ENCODE measurements around the gene NFILZ. TPM values are rescaled to one million over a fixed set of nuclear protein-coding genes. Genes with fewer than 3 reads are reported as not detected.

The NFILZ gene
- total RNA-seq, 1 donor from 2014 or later = not detected

GRCh38 chr19:8638078-8638619 lies 7.7 kb downstream of the NFILZ start:
- Mint-ChIP-seq H3K4me3 (no peak overlapping the region), H3K27ac (peak overlapping the region; percentile 89), H3K4me1 (peaks cover 5% of the 10 kb centered on the region), H3K9me3 (peaks cover 6% of the 10 kb centered on the region), H3K36me3 (no peaks in the 10 kb centered on the region), H3K27me3 (ENCODE audit: insufficient read depth, low read depth) (peaks cover 12% of the 10 kb centered on the region)
- no peak overlapping the region for H2AFZ ChIP-seq (replicated peaks)
- H3K4me2 ChIP-seq = no peak overlapping the region
- H3K27ac ChIP-seq = no peak overlapping the region
- no peaks in the 10 kb centered on the region for H3K79me2 ChIP-seq (ENCODE audit: low read depth)
- H3K36me3 ChIP-seq = no peaks in the 10 kb centered on the region
- no peaks in the 10 kb centered on the region for H3K27me3 ChIP-seq
- H4K20me1 ChIP-seq (ENCODE audit: low read depth) = no peaks in the 10 kb centered on the region
- peaks cover 5% of the 10 kb centered on the region for H3K4me1 ChIP-seq
- H3K4me3 ChIP-seq = no peak overlapping the region
- no peak overlapping the region for H3K9ac ChIP-seq
- no peaks in the 10 kb centered on the region for H3K9me3 ChIP-seq (ENCODE audit: low read depth)
- no peak for TF ChIP-seq EZH2phosphoT487 (IDR thresholded peaks at IDR 0.05)
- TF ChIP-seq EZH2 (IDR thresholded peaks at IDR 0.05) = no peak
- TF ChIP-seq CTCF (IDR thresholded peaks at IDR 0.05) = no peak
- DNase-seq (ENCODE audit: low spot score) = no peak
- peaks cover 15% of the 10 kb centered on the region for H3F3A ChIP-seq (ENCODE audit: low read depth)

GRCh38 chr19:8639821-8640401 lies 9.5 kb downstream of the NFILZ start:
- Mint-ChIP-seq H3K27me3 (ENCODE audit: insufficient read depth, low read depth) (peaks cover 11% of the 10 kb centered on the region), H3K4me3 (peak overlapping the region; percentile 75), H3K4me1 (peaks cover 5% of the 10 kb centered on the region), H3K9me3 (peaks cover 6% of the 10 kb centered on the region), H3K27ac (no peak overlapping the region), H3K36me3 (no peaks in the 10 kb centered on the region)
- H3K27me3 ChIP-seq = peaks cover 8% of the 10 kb centered on the region
- H4K20me1 ChIP-seq (ENCODE audit: low read depth) = no peaks in the 10 kb centered on the region
- H3F3A ChIP-seq (ENCODE audit: low read depth) = peaks cover 15% of the 10 kb centered on the region
- H3K4me3 ChIP-seq = no peak overlapping the region
- H3K27ac ChIP-seq = peak overlapping the region; percentile 46
- no peak overlapping the region for H2AFZ ChIP-seq (replicated peaks)
- TF ChIP-seq EZH2 (IDR thresholded peaks at IDR 0.05) (no peak), CTCF (IDR thresholded peaks at IDR 0.05) (no peak), EZH2phosphoT487 (IDR thresholded peaks at IDR 0.05) (no peak)
- H3K4me2 ChIP-seq = peak overlapping the region; percentile 42
- H3K9me3 ChIP-seq (ENCODE audit: low read depth) = no peaks in the 10 kb centered on the region
- peak; percentile 57 for DNase-seq (ENCODE audit: low spot score)
- no peak overlapping the region for H3K9ac ChIP-seq
- H3K79me2 ChIP-seq (ENCODE audit: low read depth) = no peaks in the 10 kb centered on the region
- no peaks in the 10 kb centered on the region for H3K36me3 ChIP-seq
- peaks cover 5% of the 10 kb centered on the region for H3K4me1 ChIP-seq

- no peak for DNase-seq (ENCODE audit: low spot score)
- Histone ChIP-seq H2AFZ (replicated peaks) (no peak overlapping the region), H3K27me3 (peaks cover 8% of the 10 kb centered on the region), H4K20me1 (ENCODE audit: low read depth) (no peaks in the 10 kb centered on the region), H3K9ac (no peak overlapping the region), H3K27ac (no peak overlapping the region), H3K79me2 (ENCODE audit: low read depth) (no peaks in the 10 kb centered on the region), H3K36me3 (no peaks in the 10 kb centered on the region), H3K4me2 (no peak overlapping the region), H3K4me3 (no peak overlapping the region), H3F3A (ENCODE audit: low read depth) (peaks cover 15% of the 10 kb centered on the region), H3K4me1 (peaks cover 5% of the 10 kb centered on the region), H3K9me3 (ENCODE audit: low read depth) (no peaks in the 10 kb centered on the region)
- H3K4me1 Mint-ChIP-seq = peaks cover 5% of the 10 kb centered on the region
- no peak overlapping the region for H3K27ac Mint-ChIP-seq
- TF ChIP-seq EZH2phosphoT487 (IDR thresholded peaks at IDR 0.05) (no peak), EZH2 (IDR thresholded peaks at IDR 0.05) (no peak), CTCF (IDR thresholded peaks at IDR 0.05) (no peak)
- H3K4me3 Mint-ChIP-seq = no peak overlapping the region
- no peaks in the 10 kb centered on the region for H3K36me3 Mint-ChIP-seq
- peaks cover 6% of the 10 kb centered on the region for H3K9me3 Mint-ChIP-seq
- peaks cover 11% of the 10 kb centered on the region for H3K27me3 Mint-ChIP-seq (ENCODE audit: insufficient read depth, low read depth)
Measured at GRCh38 chr19:8640402-8641004, 10.1 kb downstream of the NFILZ start.

Measured in neural progenitor cell (in vitro differentiated cells).